GM12878 (cell line): ENCODE measurements around the gene RNF7. TPM values are rescaled to one million over a fixed set of nuclear protein-coding genes. Genes with fewer than 3 reads are reported as not detected.

ENCODE experiments used
- ASH2L ChIP-seq: fragments of 300-600, 200-600 bp; sonication (generic); IDR thresholded peaks from 2 replicates; pipeline ENCODE4 v1.6.1; 2017; ENCODE audit warnings: low read depth, mild to moderate bottlenecking, borderline replicate concordance
- CREB1 ChIP-seq: IDR thresholded peaks from 2 replicates; pipeline ENCODE4 v1.6.1; 2012; ENCODE audit warnings: low read depth, mild to moderate bottlenecking, inconsistent platforms
- DPF2 ChIP-seq: fragments of 450-650 bp; IDR thresholded peaks from 2 replicates; pipeline ENCODE4 v1.6.1; 2017; ENCODE audit warnings: mild to moderate bottlenecking
- JUNB ChIP-seq: IDR thresholded peaks from 2 replicates; pipeline ENCODE4 v1.6.1; 2016; ENCODE audit warnings: antibody characterized with exemption, mild to moderate bottlenecking
- PAX8 ChIP-seq: fragments of 450-650 bp; IDR thresholded peaks from 2 replicates; pipeline ENCODE4 v1.6.1; 2017; ENCODE audit warnings: mild to moderate bottlenecking, moderate library complexity
- POLR2AphosphoS5 ChIP-seq: IDR thresholded peaks from 2 replicates; pipeline ENCODE4 v1.6.1; 2011; ENCODE audit warnings: mild to moderate bottlenecking, low read length, inconsistent platforms
- REST ChIP-seq: IDR thresholded peaks from 2 replicates; pipeline ENCODE4 v1.6.1; 2012; ENCODE audit warnings: mild to moderate bottlenecking, low read depth, low read length
- RUNX3 ChIP-seq: IDR thresholded peaks from 2 replicates; pipeline ENCODE4 v1.6.1; 2012; ENCODE audit warnings: low read length, inconsistent platforms
- SKIL ChIP-seq: fragments of 450-650 bp; IDR thresholded peaks from 2 replicates; pipeline ENCODE4 v1.6.1; 2017; ENCODE audit warnings: mild to moderate bottlenecking, low read depth, inconsistent platforms; ENCODE audit not compliant: poor library complexity, severe bottlenecking
- SREBF1 ChIP-seq: IDR thresholded peaks from 2 replicates; pipeline ENCODE4 v1.6.1; 2012; ENCODE audit warnings: mild to moderate bottlenecking, low read length
- TCF3 ChIP-seq: IDR thresholded peaks from 2 replicates; pipeline ENCODE4 v1.6.1; 2012; ENCODE audit warnings: low read depth, mild to moderate bottlenecking, low read length, borderline replicate concordance; ENCODE audit not compliant: insufficient read depth
- polyA plus RNA-seq, 11 experiments: library from polyadenylated mRNA; depleted of rRNA in 4 of 11; unstranded in 6 of 11; stranded (reverse) in 5 of 11; fragments of >200 nt; fragmentation: Nextera tagmentation in 4 of 11; fragmentation: Illumina TruSeq in 1 of 11; extraction: Ambion mirVana in 4 of 11; extraction: Trizol in 1 of 11; gene quantifications; 1 replicate in 1 of 11; 2 replicates in 10 of 11; pipeline versions ENCODE4 v1.2.1 to v1.2.3, GENCODE V29; 2011 to 2016; ENCODE audit warnings: inconsistent platforms in 2 of 11, missing spikeins in 2 of 11, low read depth in 1 of 11
- total RNA-seq, 4 experiments: library from RNA; depleted of rRNA in 3 of 4; stranded (reverse); fragments of >200 nt in 3 of 4; fragmentation: Illumina TruSeq in 1 of 4; extraction: Trizol in 1 of 4; gene quantifications; 2 replicates each; pipeline versions ENCODE4 v1.2.1 to v1.2.3, GENCODE V29; 2013 to 2021
- TF ChIP-seq, protein P1 (sequence below): fragments of 450-650 bp; IDR thresholded peaks from 2 replicates; pipeline ENCODE4 v1.6.1; 2017; ENCODE audit warnings: borderline replicate concordance

RNF7 gene
- total and polyA plus RNA-seq, 10 of the 15 experiments (the other 5 are each of a cell fraction or from before 2014, with no cell fraction given), result 36.0 to 146 (median 76.4) TPM

DNA sequence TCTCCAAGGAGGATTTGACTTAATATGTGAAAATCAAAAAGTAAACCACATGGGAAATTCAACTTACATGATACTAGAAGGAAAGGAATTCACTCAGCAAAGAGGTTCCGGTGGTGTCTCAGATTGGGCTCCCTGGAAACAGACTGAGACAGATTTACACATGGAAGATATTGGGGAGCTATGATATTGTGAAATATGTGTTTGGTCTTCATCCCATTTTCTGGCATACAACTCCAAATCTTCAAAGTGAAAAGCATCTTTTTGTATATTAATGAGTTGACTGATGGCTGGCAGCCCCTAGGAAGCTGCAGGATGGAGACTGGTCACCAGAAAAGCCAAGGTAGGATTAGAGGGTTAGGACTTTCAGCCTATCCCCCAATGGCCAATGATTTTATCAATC is 54.4 kb downstream of the RNF7 start (continued):
- TF ChIP-seq REST, result no peak
- no peak for TF ChIP-seq SKIL
- TF ChIP-seq CREB1, result no peak
- TF ChIP-seq RUNX3, result no peak
- TF ChIP-seq, protein P1, sequence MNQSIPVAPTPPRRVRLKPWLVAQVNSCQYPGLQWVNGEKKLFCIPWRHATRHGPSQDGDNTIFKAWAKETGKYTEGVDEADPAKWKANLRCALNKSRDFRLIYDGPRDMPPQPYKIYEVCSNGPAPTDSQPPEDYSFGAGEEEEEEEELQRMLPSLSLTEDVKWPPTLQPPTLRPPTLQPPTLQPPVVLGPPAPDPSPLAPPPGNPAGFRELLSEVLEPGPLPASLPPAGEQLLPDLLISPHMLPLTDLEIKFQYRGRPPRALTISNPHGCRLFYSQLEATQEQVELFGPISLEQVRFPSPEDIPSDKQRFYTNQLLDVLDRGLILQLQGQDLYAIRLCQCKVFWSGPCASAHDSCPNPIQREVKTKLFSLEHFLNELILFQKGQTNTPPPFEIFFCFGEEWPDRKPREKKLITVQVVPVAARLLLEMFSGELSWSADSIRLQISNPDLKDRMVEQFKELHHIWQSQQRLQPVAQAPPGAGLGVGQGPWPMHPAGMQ, result no peak
- no peak for TF ChIP-seq PAX8
- no peak for TF ChIP-seq SREBF1
- TF ChIP-seq TCF3, result no peak
- no peak for TF ChIP-seq ASH2L
- no peak for TF ChIP-seq POLR2AphosphoS5
- no peak for TF ChIP-seq JUNB
- TF ChIP-seq DPF2, result no peak
